Adrenal gland (tissue), 5 donors: Measurements from ENCODE around the gene CUTC.

Experiments used
- CTCF ChIP-seq, 6 experiments: fragments of 450-650 bp in 4 of 6; fragments of 200-600 bp in 2 of 6; sonication (generic) in 1 of 6; IDR thresholded peaks; 1 replicate in 5 of 6; 2 replicates in 1 of 6; pipeline versions ENCODE4 v1.5.1 to v1.8.0; 2016 to 2021; ENCODE audit warnings: antibody characterized with exemption in 6 of 6, mild to moderate bottlenecking in 2 of 6, moderate library complexity in 1 of 6
- POLR2A ChIP-seq, 2 donors: fragments of 450-650 bp; IDR thresholded peaks; one replicate each; pipeline ENCODE4 v1.6.1; 2017; ENCODE audit warnings: antibody characterized with exemption in 2 of 2, mild to moderate bottlenecking in 2 of 2, moderate library complexity in 1 of 2
- donor health status: DM: no; HTN: no; CAD: no.

- TF ChIP-seq CTCF (IDR thresholded peaks at IDR 0.05) (no peak), POLR2A (IDR thresholded peaks at IDR 0.05) (no peak)
Observed at GRCh38 chr10:99742254-99742653, 10.2 kb downstream of the CUTC start.
